GM12891 (cell line): ENCODE measurements around the gene ASIC5.
A peak's percentile ranks its signal among the peaks of the same experiment; 100 is the strongest.

ENCODE experiments used
- DNase-seq: peaks from one replicate; pipeline ENCODE4 v3.0.0; 2011; ENCODE audit warnings: low spot score; ENCODE audit not compliant: insufficient read length
- FAIRE-seq: peaks from 2 replicates; lab custom pipeline; 2011; peaks lifted over from hg19 to GRCh38; lab: Jason Lieb, UNC
- PAX5 ChIP-seq: IDR thresholded peaks from 2 replicates; pipeline ENCODE4 v1.6.1; 2011; ENCODE audit warnings: low read length, moderate library complexity, mild to moderate bottlenecking; ENCODE audit not compliant: insufficient read depth, severe bottlenecking
- POLR2A ChIP-seq: IDR thresholded peaks from 2 replicates; pipeline ENCODE4 v1.6.1; 2011; ENCODE audit warnings: low read depth, low read length, control low read depth
- POLR2AphosphoS5 ChIP-seq: IDR thresholded peaks from 2 replicates; pipeline ENCODE4 v1.6.1; 2011; ENCODE audit warnings: low read depth, low read length, control low read depth
- POU2F2 ChIP-seq: IDR thresholded peaks from 2 replicates; pipeline ENCODE4 v1.6.1; 2011; ENCODE audit warnings: low read depth, mild to moderate bottlenecking, control low read depth, low read length, moderate library complexity
- SPI1 ChIP-seq: IDR thresholded peaks from 2 replicates; pipeline ENCODE4 v1.6.1; 2011; ENCODE audit warnings: low read depth, low read length, control low read depth
- TAF1 ChIP-seq: IDR thresholded peaks from 2 replicates; pipeline ENCODE4 v1.6.1; 2011; ENCODE audit warnings: low read depth, low read length, control low read depth

Gene ASIC5

DNA sequence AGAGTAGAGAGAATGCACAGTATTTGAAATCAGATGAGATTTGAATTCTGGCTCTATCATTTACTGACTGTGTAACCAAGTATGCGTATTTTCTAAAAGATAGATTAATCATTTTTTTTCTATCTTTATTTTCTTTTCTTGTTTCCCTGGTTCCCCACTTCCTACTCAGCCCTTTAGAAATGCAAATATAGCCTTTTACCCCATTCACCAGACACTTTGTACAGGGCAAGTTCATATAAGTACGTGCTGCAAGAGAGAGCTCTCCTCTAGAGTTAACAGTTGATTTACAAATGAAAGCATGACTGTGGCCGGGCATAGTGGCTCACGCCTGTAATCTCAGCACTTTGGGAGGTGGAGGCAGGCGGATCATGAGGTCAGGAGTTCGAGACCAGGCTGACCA, 19.6 kb upstream of the ASIC5 start:
- TF ChIP-seq TAF1, result no peak
- TF ChIP-seq POLR2AphosphoS5, result no peak
- no peak for TF ChIP-seq PAX5
- TF ChIP-seq POU2F2, result no peak
- no peak for TF ChIP-seq POLR2A
- TF ChIP-seq SPI1, result no peak
- DNase-seq, result no peak
- FAIRE-seq, result no peak

DNA sequence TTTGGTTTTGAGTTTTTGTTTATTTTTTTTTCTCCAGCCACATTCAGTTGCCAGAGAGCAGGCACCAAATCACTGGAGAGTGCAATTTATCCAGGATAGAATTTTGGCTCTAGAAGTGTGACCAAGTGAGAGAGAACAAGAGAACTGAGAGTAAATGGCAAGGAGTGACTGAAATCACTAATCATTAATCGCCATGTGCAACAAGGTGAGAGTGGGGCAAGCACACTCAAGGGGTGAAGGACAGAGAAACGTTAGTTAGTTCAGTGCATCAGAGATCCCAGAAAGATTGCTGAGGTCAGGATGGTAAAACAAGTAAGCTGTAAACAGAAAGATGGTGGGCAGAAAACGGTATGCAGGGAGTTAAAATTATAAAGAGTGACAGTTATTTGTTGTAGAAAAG, 17.8 kb upstream of the ASIC5 start:
- DNase-seq (no peak), FAIRE-seq (no peak)
- no peak for TF ChIP-seq TAF1
- no peak for TF ChIP-seq POLR2A
- no peak for TF ChIP-seq POU2F2
- TF ChIP-seq PAX5, result no peak
- no peak for TF ChIP-seq POLR2AphosphoS5
- no peak for TF ChIP-seq SPI1

DNA sequence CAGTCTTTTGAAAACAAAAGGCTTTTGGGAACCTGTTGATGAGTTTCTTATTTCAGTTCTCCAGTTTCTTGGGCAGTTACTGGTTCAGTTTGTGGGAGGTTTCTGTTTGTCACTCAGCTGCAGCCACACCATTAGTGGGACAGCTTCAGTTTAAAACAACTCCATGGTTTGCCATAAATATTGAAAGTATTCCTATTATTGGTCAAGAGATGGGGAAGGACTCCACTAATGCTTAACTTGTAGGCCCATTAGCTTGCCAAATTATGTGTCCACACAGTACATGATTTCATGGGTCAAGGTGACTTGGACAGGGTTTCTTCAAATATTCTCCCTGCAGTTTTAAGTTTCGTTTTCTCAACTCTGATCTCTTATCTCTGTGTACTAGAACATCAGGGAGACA, 15.5 kb upstream of the ASIC5 start:
- FAIRE-seq, result no peak
- no peak for TF ChIP-seq SPI1
- no peak for TF ChIP-seq POLR2A
- no peak for TF ChIP-seq POLR2AphosphoS5
- TF ChIP-seq PAX5, result no peak
- no peak for TF ChIP-seq POU2F2
- TF ChIP-seq TAF1, result no peak
- no peak for DNase-seq

DNA sequence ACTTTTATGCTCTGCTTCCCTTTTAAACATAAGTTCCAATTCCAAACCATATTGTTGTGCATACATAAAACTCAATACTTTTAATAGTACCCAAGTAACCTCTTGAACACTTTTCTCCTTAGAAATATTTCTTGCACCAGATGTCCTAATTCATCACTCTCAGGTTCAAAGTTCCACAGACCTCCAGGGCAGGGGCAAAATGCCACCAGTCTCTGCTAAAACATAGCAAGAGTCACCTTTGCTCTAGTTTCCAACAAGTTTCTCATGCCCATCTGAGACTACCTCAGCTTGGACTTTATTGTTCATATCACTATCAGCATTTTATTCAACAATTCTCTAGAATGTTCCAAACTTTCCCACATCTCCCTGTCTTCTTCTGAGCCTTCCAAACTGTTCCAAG, 13.7 kb upstream of the ASIC5 start:
- TF ChIP-seq TAF1, result no peak
- no peak for DNase-seq
- no peak for FAIRE-seq

DNA sequence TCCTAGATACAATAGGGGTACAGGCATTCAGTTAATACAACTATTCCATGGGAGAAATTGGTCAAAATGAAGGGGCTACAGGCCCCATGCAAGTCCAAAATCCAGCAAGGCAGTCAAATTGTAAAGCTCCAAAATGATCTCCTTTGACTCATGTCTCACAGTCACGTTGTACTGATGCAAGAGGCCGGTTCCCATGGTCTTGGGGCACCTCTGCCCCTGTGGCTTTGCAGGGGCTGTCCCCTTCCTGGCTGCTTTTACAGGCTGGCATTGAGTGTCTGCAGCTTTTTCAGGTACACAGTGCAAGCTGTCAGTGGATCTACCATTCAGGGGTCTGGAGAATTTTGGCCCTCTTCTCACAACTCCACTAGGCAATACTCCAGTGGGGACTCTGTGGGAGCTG, 12.5 kb upstream of the ASIC5 start:
- no peak for FAIRE-seq
- no peak for TF ChIP-seq PAX5
- no peak for TF ChIP-seq POLR2A
- TF ChIP-seq TAF1, result no peak
- no peak for TF ChIP-seq POU2F2
- no peak for TF ChIP-seq POLR2AphosphoS5
- no peak for TF ChIP-seq SPI1
- no peak for DNase-seq

DNA sequence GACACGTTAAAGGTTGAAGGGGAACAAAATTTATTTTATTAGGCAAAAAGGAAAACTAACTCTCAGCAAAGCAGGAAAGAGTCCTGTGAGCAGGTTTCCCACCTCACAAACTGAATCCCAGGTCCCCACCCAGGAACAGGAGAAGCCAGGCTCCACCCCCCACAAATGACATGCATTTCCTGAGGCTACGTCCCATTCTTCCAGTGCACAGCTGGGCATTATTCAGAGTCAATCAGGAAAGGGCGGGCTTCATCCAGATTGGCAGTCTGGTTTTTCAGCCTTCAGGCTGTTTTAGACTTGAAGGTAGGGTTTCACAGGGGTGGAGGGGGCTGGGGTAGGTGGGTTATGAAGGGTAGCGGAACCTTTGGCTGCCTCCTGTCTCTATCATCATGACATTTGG, 11.9 kb upstream of the ASIC5 start:
- no peak for TF ChIP-seq TAF1
- TF ChIP-seq PAX5, result no peak
- no peak for TF ChIP-seq POU2F2
- no peak for TF ChIP-seq POLR2AphosphoS5
- TF ChIP-seq POLR2A, result no peak
- no peak for TF ChIP-seq SPI1
- no peak for FAIRE-seq
- no peak for DNase-seq

DNA sequence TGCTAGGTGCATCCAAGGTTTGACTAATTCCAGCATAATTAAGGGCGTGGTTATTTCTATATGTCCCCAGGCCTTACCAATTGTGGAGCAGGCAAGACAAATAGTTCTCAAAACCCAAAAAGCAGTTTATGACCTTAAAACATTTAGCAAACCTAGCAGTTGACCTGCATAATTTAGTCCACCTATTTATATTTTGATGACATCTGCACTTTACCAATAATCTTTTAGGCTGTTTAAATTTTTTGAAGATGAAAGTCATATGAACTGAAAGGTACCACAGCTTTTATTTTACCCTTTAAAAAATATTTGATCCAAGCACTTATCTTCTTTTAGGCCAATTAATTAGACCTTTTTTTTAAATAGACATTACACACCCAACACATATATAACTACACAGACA, 9.8 kb upstream of the ASIC5 start:
- no peak for DNase-seq
- TF ChIP-seq POU2F2, result no peak
- TF ChIP-seq SPI1, result no peak
- TF ChIP-seq POLR2A, result no peak
- TF ChIP-seq POLR2AphosphoS5, result no peak
- no peak for TF ChIP-seq TAF1
- TF ChIP-seq PAX5, result no peak
- FAIRE-seq, result no peak

DNA sequence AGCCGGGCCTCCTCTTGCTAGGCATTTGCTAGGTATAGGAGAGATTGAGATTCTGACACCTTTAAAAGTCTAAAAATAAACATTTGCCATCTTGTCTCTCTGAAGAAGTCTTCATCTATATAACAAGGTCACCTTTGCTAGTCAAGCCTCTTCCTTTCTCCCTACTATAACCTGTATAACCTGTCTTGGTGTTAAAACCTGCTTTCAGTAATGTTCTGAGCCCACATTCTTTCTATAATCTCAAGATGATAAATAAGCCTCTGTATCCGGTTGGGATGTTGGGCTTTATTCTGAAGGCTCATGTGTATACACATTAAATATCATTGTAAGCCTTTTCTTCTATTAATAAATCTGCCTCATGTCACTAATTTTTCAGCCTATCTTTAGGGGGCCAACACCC, 10.2 kb downstream of the ASIC5 start:
- TF ChIP-seq PAX5 (no peak), SPI1 (no peak), POU2F2 (no peak), TAF1 (no peak), POLR2AphosphoS5 (no peak), POLR2A (no peak)
- DNase-seq (no peak), FAIRE-seq (no peak)

DNA sequence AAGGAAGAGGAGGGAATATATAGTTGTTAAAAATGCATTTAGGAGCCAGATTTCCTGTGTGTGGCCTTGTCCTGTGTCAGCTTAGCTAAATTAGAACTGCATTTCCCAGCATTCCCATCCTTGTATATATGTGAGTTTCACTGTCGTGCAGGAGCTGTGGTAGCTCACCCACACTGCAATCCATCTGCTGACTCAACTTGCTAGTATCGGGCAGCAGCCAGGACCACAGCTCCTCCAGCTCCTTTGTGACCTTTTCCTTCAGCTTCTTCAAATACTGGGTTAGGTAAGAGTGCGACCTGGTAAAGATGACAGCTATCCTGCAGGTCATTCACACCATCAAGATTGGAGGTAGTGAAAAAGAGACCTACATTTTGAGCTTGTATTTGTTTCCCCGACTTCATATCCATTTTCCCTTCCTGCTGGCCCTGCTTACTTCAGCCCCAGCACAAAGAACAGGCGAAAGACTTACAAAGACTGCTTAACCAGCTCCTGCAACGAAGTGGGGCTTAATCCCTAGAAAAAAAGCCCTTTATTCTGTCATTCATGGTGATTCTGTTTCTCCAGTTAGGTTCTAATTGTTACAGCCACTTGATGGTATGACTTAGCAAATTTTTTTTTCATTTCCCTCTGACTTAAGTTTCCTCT, 11.4 kb downstream of the ASIC5 start:
- TF ChIP-seq POU2F2, result no peak
- no peak for TF ChIP-seq POLR2AphosphoS5
- no peak for TF ChIP-seq PAX5
- no peak for TF ChIP-seq TAF1
- TF ChIP-seq POLR2A, result no peak
- no peak for TF ChIP-seq SPI1
- FAIRE-seq (peak; percentile 16), DNase-seq (no peak)

DNA sequence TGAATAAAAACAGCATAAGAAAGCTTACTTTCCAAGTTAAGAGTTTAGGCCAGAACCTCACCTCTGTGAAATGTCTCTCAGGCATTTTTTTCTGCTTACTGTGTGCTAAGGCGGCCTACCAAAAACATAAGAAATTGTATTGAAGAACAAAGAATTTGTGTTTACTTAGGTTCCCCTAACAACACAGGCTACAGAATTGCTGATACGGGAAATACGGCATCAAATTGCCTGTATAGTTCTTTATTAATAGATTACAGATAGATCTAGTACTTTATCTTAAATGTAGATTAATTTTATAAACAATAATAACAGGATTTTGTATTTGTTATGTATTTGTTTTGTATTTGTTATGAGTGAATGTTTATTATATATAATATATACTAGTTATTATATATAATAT, 12.9 kb downstream of the ASIC5 start:
- DNase-seq, result no peak
- no peak for FAIRE-seq
- TF ChIP-seq POU2F2 (no peak), SPI1 (no peak), PAX5 (no peak), POLR2A (no peak), POLR2AphosphoS5 (no peak), TAF1 (no peak)
